GM19397 (cell line): ENCODE measurements around the gene ATE1.
"Not testable (repeated sequence)": the region's sequence is repeated elsewhere in the genome, so short reads cannot be mapped to it uniquely, and the experiment has no call there.

Experiments used
- ATAC-seq: cut with Tn5 transposase; IDR thresholded peaks from one replicate; pipeline ENCODE4 v1.9.1; 2021; ENCODE audit warnings: mild to moderate bottlenecking, moderate library complexity; ENCODE audit not compliant: unreplicated experiment

ATE1 gene

GRCh38 chr10:121797490-121797889 lies 130.3 kb downstream of the ATE1 start:
- ATAC-seq, result no peak

DNA sequence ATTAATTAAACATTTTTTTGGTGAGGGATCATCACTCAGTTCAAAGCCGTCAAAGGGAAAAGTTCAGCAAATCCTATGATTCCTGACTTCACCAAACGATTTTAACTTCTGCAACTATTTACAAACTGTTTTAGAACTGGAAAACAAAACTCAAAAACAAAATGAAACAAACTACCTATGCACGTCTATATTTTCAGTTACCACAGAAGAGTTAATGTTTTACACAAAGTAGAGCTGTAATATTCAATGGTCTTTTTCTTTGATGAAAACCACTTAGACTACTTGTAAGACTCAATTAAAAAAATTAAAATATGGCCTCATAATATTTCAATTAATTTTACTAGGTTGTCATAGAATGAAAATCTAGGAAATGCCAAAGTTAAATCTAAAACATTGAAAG lies 131.5 kb downstream of the ATE1 start:
- ATAC-seq, result no peak

DNA sequence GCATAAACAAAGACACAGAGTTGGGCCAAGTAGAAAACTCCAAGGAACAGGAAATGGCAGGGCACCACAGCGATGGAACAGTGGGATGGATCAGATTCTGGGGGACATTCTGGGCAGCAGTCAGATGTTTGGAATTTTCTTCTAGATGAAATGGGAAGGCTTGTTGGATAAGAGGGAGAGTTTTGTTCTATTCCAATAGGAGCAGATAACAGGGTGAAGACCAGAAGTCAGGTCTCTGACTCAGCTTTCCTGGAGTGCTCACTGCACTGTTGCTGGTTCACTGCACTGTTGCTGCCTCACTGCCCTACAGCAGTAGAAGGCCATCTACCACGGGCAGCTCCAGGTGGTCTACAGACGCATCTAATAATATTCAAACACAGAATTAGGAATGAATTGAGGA lies 135.6 kb downstream of the ATE1 start:
- ATAC-seq, result no peak

GRCh38 chr10:121791761-121792160 lies 136.1 kb downstream of the ATE1 start:
- ATAC-seq, result no peak

GRCh38 chr10:121788717-121789116 lies 139.1 kb downstream of the ATE1 start:
- ATAC-seq, result no peak

- ATAC-seq, result no peak
Measured at GRCh38 chr10:121788115-121788514, 139.7 kb downstream of the ATE1 start.

DNA sequence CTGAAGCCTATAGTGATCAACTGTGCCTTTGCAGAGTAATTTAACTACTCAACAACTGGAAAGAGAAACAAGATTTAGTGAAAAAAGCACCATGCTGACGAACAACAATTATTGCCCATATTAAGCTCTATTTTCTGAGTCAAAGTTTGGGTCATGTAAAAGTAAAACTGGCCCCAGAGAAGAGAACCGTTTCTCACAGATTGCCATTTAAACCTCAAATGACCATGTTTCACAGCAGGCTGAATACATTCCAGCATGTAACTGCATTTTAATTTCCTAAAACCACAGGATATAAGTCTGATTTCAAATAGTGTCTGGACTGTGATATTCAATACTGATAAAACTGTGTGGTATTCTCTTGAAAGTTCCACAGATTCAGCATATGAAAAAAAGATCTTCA lies 140.7 kb downstream of the ATE1 start:
- ATAC-seq, result no peak

DNA sequence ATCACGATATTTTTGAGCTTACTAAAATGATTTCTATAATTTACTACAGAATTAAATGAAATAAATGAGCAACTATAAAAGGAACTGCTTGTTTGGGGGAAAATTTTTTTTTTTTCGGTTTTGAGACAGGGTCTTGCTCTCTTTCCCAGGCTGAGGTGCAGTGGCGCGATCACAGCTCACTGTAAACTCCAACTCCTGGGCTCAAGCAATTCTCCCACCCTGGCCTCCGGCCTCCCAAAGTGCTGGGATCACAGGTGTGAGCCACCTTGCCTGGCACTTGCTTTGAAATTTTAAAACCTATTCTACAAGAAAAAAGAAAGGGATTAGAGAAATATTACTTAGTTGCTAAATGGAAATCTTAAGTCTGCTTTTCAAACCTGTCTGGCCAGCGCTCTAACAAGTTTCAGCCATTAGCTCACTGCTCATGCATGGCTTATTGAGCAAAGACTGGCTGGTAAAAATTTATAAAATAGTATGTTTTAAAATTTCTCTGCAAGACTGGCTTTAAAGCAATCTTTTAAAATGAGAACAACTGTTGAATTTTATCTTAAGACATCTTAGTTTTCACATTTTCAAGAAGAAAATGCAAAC lies 144.0 kb downstream of the ATE1 start:
- no peak for ATAC-seq

DNA sequence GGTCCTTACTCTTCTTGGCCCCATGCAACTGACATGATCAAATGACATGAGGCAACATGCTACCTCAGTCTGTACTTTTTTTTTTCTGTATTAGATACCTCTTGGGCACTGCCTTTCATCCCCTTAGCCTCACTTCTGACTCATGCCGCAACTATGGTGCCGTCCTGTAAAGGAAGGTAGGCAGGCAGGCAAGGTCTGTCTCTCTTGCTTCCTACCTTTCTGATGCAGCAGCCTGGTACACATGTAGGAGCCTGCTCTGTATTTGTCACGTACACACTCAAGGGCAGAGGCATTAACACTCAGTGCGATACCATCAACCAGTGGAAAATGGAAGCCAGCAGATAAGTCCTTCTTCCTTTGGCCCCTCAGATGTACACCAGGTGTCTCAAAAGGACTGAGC lies 146.7 kb downstream of the ATE1 start:
- ATAC-seq, result no peak

GRCh38 chr10:121774813-121775212 lies 153.0 kb downstream of the ATE1 start:
- no peak for ATAC-seq

- ATAC-seq, result no peak
Measured at GRCh38 chr10:121774404-121774803, 153.4 kb downstream of the ATE1 start.

GRCh38 chr10:121772884-121773283 lies 154.9 kb downstream of the ATE1 start:
- no peak for ATAC-seq

- no peak for ATAC-seq
Measured at GRCh38 chr10:121772406-121772805, 155.4 kb downstream of the ATE1 start.

GRCh38 chr10:121771966-121772365 lies 155.9 kb downstream of the ATE1 start:
- no peak for ATAC-seq

DNA sequence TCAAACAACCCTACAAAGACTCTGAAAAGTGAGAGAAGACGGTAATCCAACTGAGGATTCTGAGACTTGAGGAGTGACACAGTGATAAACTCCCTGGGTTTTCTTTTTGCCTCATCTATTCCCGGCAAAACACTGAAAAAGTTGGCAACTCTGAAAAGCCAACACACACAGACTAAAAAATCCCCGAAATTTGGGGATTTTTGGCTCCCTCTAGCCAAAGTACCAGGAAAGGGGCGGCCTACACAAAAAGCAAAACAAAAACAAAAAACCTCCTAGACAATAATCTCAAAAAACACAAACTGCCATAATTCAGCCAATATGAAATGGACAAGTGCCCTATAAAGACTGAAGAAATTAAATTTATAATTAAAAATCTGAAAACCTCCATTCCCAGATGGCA lies 161.4 kb downstream of the ATE1 start:
- no peak for ATAC-seq

GRCh38 chr10:121765204-121765603 lies 162.6 kb downstream of the ATE1 start:
- ATAC-seq, result no peak

DNA sequence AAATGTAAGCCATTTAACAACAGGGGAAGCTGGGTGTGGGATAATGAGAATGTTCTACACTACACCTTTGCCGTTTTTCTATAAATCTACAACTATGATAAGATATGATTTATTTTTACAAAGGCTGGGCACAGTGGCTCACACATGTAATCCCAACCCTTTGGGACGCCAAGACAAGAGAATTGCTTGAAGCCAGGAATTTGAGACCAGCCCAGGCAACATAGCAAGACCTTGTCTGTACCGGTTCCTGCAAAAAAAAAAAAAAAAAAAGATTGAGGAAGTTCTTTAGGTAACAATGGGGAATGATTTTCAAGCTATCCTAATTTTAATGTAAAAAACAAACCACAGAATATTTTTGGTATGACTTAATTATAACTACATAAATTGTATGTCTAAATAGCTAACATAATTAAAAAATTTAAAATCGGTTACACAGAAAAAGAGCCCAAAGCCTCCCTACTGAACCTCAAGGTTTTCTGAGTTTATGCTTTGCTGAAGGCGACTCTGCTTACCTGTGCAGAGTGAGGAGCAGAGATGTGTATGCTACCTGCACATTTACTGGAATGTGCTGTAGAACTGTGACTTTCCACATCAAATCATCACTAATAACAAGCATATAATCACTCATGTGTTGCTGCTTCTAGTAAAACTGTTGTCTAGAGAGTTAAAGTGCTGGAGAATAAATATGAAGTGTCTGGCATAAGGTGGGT lies 163.4 kb downstream of the ATE1 start:
- no peak for ATAC-seq

DNA sequence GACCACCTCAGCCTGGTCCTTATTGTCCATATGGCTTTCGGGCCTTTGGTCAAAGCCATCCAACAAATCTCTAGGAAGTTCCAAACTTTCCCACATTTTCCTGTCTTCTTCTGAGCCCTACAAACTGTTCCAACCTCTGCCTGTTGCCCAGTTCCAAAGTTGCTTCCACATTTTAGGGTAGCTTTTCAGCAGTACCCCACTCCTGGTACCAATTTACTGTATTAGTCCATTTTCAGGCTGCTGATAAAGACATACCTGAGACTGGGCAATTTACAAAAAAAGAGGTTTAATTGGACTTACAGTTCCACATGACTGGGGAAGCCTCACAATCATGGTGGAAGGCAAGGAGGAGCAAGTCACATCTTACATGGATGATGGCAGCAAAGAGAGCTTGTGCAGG lies 170.6 kb downstream of the ATE1 start:
- ATAC-seq, result not testable (repeated sequence)

GRCh38 chr10:121755496-121755895 lies 172.3 kb downstream of the ATE1 start:
- ATAC-seq, result not testable (repeated sequence)

DNA sequence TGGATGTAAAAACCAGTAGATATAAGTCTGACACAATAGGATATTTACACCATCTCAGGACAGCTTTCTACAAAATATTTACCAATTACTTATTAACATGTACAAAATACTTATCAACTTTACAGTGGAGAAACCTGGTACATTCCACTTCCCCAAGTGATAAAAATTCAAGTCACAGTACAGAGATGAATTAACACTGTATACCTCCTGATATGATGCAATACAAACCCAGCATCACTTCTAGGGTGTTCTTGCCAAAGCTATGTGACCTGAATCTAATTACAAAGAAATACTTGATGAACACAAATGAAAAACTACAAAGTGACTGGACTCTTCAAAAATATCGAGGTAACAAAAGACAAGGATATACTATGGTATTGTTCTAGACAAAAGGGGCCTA lies 173.2 kb downstream of the ATE1 start:
- ATAC-seq, result no peak

- ATAC-seq, result no peak
Measured at GRCh38 chr10:121753726-121754476, 173.9 kb downstream of the ATE1 start.

- ATAC-seq, result no peak
Measured at GRCh38 chr10:121751191-121751760, 176.6 kb downstream of the ATE1 start.
